NCI-H2227 (cell line): ENCODE data around the gene NBAS.
"Not testable (repeated sequence)": the region's sequence is repeated elsewhere in the genome, so short reads cannot be mapped to it uniquely, and the experiment has no call there.

Source experiments
- DNase-seq: peaks from one replicate; lab custom pipeline; 2025; ENCODE audit not compliant: unreplicated experiment; lab: John Stamatoyannopoulos, UW

The NBAS gene

DNA sequence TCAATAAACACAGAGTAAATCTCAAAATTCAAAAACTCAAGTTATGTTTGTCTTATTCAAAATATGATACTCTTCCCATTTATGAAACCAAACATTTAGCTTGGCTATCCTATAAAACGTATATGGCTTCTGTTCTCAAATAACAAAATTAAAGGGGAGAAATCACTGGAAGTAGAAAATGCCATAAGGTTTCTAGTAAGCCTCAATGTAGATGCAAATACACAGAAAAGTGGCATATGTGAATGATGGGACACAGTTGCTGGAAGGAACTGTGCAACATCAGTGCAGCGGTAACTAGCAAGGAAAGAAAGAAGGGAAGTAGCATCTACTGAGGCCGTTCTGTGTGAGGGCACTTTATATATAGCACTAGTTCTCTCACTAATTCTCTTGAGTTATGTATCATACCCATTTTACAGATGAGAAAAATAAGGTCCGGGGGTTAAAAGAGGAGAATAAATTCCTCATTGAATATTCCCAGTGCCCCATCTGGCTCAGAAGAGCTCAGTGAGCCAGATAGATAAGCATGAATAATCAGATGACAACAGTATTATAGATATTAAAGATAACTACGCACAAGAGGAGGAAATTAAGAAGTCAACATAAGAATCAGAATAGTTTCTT lies 27.2 kb downstream of the NBAS start:
- no peak for DNase-seq

DNA sequence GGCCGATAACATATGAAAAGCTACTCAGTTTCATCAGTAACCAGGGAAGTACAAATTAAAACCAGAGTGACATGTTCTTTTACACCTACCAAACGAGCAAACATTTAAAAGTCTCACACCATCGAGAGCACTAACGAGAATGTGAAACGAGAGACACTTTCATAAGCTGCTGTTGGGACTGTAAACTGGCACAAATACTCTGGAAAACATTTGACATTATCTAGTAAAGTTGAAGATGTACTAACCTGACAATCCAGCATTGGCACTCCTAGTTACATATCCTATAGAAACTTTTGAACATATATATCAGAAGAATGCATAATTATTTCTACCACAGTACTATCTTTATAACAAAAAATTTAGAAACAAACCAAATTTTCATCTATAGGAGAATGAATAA lies 28.1 kb downstream of the NBAS start:
- no peak for DNase-seq

- DNase-seq = no peak
These were observed 29.9 kb downstream of the NBAS start for GRCh38 chr2:15531095-15531854.

GRCh38 chr2:15527074-15527739 lies 33.9 kb downstream of the NBAS start:
- no peak for DNase-seq

DNA sequence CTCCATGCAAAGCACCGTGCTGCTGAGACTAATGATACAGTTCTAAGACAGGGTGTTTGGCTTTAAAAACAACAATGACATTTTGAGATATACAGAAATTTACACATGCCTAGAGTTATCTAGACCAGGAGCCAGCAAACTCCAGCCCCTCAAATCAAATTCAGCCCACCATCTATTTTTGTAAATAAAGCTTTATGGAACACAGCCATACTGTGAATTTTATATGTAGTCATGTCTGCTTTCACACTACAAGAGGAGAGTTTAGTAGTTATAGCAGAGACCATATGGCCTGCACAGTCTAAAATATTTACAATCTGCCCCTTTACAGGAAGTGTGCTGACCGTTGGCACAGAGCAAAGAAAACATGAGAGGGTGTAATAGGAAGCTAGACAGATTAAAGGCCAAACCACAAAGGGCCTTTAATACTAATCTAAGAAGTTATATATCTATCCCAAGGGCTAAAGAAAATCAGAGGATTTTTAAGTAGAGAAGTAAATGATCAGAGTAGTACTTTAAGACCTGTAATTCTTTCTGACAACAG lies 39.4 kb downstream of the NBAS start:
- DNase-seq = no peak

- no peak for DNase-seq
These were observed 40.8 kb downstream of the NBAS start for GRCh38 chr2:15520346-15520745.

- DNase-seq = not testable (repeated sequence)
These were observed 42.4 kb downstream of the NBAS start for GRCh38 chr2:15518759-15519158.

DNA sequence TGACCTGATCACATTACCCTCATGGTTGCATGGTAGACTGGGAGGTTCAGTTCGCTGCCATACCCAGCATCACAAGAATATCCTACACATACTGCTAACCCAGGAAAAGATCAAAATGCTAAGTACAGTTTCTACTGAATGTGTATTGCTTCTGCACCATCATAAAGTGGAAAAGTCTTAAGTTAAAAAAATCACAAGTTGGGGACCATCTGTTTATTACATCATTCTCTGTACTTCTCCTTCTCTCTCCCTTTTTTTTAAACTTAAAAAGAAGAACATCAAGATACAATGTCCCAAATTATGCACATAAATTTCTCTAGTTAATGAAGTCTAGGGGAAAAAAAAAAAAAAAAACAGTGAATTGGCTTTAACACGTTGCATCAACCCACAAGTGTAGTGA lies 43.3 kb downstream of the NBAS start:
- DNase-seq = no peak

DNA sequence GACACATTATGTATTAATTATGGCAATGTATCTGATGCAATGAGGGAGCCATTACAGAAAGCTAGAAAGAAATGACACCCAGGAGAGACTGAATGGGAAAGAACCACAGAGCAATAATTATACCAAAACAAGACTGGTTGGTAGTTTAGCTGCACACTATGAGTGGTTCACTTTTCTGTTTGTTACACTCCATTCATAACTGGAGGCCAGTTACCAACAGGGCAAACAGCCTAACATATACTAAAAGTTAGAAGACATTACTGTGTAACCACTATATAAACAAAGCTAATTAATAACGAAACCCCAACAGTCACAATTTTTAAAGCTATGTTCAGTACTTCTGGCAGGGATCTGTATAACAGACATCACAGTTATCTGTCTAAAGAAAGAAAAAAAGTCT lies 49.4 kb downstream of the NBAS start:
- DNase-seq = no peak

GRCh38 chr2:15510552-15510951 lies 50.6 kb downstream of the NBAS start:
- no peak for DNase-seq

DNA sequence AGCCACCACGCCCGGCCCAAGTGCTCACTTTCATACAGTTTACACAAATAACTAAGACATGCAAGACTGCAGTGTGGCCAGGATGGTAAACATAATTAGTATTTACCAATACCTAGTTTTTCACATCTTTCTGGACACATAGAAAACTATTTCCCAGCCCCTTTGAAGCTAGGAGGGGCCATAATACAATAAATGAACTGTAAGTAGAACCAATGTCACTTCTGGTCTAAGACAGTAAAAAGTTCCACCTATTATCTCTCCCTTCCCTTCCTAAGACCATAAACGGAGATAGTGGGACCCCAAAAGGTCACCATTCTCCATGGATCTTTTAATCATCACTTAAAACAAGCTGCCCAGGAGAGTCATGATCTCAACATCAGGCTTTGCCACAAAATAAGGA lies 51.0 kb downstream of the NBAS start:
- no peak for DNase-seq

DNA sequence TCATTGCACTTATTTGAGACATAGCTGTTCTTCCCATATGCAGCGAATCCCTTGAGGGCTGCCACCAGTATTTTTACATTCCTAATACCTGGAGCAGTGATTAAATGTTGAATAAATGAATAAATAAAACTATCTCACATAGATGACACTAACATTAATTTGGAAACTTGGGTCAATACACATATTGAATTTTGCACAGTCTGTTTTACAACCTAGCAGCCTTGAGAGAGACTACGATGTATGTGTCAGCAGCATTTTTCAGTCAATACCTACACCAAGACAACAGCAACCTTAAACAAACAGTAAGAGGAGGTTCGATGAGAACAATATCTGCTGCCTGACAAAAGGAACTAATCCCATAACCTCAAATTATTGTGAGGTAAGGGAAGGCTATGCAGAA lies 53.4 kb downstream of the NBAS start:
- DNase-seq = no peak

DNA sequence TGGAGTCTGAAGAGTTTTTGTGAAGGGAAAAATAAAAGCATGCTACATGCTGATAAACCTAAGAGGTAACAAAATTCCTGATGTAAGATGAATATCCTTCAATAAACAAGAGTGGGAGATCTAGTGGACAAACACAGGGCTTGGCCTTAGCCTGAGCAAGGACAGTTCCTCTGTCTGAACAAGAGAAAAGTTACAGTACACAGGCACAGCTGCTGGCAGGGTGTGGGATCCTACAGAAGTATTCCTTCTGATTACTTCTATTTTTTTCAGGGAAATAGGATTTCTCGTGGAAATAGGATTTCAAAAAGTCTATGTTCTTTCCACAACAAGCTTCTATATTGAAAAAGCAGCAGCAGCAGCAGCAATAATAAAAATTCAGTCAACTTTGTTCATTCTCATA lies 54.1 kb downstream of the NBAS start:
- DNase-seq = no peak

- DNase-seq = no peak
These were observed 54.8 kb downstream of the NBAS start for GRCh38 chr2:15506229-15506819.

- no peak for DNase-seq
These were observed 56.1 kb downstream of the NBAS start for GRCh38 chr2:15504882-15505663.

- not testable (repeated sequence) for DNase-seq
These were observed 61.9 kb downstream of the NBAS start for GRCh38 chr2:15499251-15499650.

GRCh38 chr2:15498554-15498953 lies 62.6 kb downstream of the NBAS start:
- no peak for DNase-seq

DNA sequence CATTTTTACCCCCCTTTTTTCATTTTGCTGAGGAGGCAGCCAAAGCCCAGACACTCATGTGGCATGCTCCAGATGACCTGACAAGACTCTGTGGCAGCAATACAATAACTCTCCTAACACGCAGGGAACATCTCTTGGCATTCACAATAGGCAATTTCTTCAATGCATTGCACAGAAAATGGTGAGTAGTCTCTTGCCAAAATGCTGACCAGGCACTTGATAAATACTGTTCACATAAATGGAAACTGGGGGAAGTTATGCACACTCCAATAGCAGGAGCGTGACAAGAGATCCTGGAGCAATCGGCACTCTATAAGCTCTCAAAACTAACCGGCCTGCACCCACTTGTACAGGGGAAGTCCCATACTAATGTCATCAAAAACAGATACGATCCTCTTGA lies 66.3 kb downstream of the NBAS start:
- DNase-seq = no peak

DNA sequence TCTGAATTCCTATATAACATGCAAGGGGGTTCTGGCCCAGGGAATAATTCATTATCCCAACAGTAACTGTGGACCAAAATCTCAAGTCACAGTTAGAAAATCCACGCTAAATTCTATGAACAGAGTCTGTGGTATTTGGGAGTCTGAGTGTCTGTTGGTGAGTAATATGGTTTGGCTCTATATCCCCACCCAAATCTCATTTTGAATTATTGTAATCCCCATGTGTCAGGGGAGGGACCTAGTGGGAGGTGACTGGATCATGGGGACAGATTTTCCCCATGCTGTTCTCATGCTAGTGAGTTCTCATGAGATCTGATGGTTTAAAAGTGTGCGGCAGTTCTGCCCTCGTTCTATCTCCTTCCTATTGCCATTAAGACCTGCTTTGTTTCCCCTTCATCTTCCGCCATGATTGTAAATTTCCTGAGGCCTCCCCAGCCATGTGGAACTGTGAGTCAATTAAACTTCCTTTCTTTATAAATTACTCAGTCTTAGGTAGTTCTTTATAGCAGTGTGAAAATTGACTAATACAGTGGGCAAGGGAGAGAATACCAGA lies 68.3 kb downstream of the NBAS start:
- no peak for DNase-seq

DNA sequence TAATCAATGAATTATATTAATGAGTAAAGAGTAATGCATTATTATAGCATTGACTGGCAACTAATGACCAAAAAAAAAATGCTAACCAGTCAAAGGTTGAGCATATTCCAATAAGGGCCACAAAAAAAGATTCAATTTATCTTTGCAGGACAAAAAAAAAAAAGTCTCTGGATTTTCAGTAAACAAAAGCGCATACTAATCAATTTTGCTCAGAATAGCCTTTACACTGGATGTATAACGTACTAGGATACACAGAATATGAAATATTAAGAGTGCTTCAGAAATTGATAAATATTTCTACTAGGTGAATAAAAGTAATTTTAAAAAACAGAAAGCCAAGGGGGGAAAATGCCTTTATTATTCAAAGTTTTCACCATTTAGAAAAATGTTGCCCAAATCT lies 74.4 kb downstream of the NBAS start:
- no peak for DNase-seq

GRCh38 chr2:15485949-15486348 lies 75.2 kb downstream of the NBAS start:
- no peak for DNase-seq
